GM12878 (cell line): Measurements from ENCODE around the gene EHD4. TPM values are rescaled to one million over a fixed set of nuclear protein-coding genes. Genes with fewer than 3 reads are reported as not detected.

Experiments used
- BACH1 ChIP-seq: fragments of 450-650 bp; IDR thresholded peaks from 2 replicates; pipeline ENCODE4 v1.6.1; 2017; ENCODE audit warnings: mild to moderate bottlenecking, borderline replicate concordance
- CBX5 ChIP-seq: sonication (generic); IDR thresholded peaks from 2 replicates; pipeline ENCODE4 v1.6.1; 2016; ENCODE audit warnings: low read depth, moderate library complexity, mild to moderate bottlenecking, inconsistent platforms
- CHD1 ChIP-seq: IDR thresholded peaks from 2 replicates; pipeline ENCODE4 v1.6.1; 2012; ENCODE audit warnings: low read depth, low read length, improper control_type of control experiment
- KDM1A ChIP-seq: fragments of 200-600 bp; sonication (generic); IDR thresholded peaks from 2 replicates; pipeline ENCODE4 v1.6.1; 2016; ENCODE audit warnings: borderline replicate concordance
- MTA3 ChIP-seq: IDR thresholded peaks from 2 replicates; pipeline ENCODE4 v1.6.1; 2012; ENCODE audit warnings: low read length, inconsistent platforms, borderline replicate concordance
- NR2F1 ChIP-seq: fragments of 450-650 bp; conservative IDR thresholded peaks from 2 replicates; pipeline ENCODE4 v1.6.1; 2017; ENCODE audit warnings: mild to moderate bottlenecking
- RBBP5 ChIP-seq: fragments of 200-600 bp; sonication (generic); conservative IDR thresholded peaks from 2 replicates; pipeline ENCODE4 v1.6.1; 2016
- RUNX3 ChIP-seq: IDR thresholded peaks from 2 replicates; pipeline ENCODE4 v1.6.1; 2012; ENCODE audit warnings: low read length, inconsistent platforms
- STAT3 ChIP-seq: IDR thresholded peaks from 2 replicates; pipeline ENCODE4 v1.6.1; 2011; ENCODE audit warnings: low read depth, low read length, improper control_type of control experiment
- YBX1 ChIP-seq: fragments of 450-650 bp; IDR thresholded peaks from 2 replicates; pipeline ENCODE4 v1.6.1; 2016; ENCODE audit warnings: antibody characterized with exemption
- ZNF384 ChIP-seq: IDR thresholded peaks from 2 replicates; pipeline ENCODE4 v1.6.1; 2012; ENCODE audit warnings: low read depth, mild to moderate bottlenecking, low read length, improper control_type of control experiment, borderline replicate concordance
- ZNF622 ChIP-seq: fragments of 450-650 bp; IDR thresholded peaks from 2 replicates; pipeline ENCODE4 v1.6.1; 2017; ENCODE audit warnings: mild to moderate bottlenecking, inconsistent platforms
- polyA plus RNA-seq, 11 experiments: library from polyadenylated mRNA; depleted of rRNA in 4 of 11; unstranded in 6 of 11; stranded (reverse) in 5 of 11; fragments of >200 nt; fragmentation: Nextera tagmentation in 4 of 11; fragmentation: Illumina TruSeq in 1 of 11; extraction: Ambion mirVana in 4 of 11; extraction: Trizol in 1 of 11; gene quantifications; 1 replicate in 1 of 11; 2 replicates in 10 of 11; pipeline versions ENCODE4 v1.2.1 to v1.2.3, GENCODE V29; 2011 to 2016; ENCODE audit warnings: inconsistent platforms in 2 of 11, missing spikeins in 2 of 11, low read depth in 1 of 11
- total RNA-seq, 4 experiments: library from RNA; depleted of rRNA in 3 of 4; stranded (reverse); fragments of >200 nt in 3 of 4; fragmentation: Illumina TruSeq in 1 of 4; extraction: Trizol in 1 of 4; gene quantifications; 2 replicates each; pipeline versions ENCODE4 v1.2.1 to v1.2.3, GENCODE V29; 2013 to 2021
- TF ChIP-seq, protein P1 (sequence below): fragments of 450-650 bp; formaldehyde crosslinking; IDR thresholded peaks from 2 replicates; pipeline ENCODE4 v1.4.0; 2020; ENCODE audit warnings: mild to moderate bottlenecking, moderate library complexity
- TF ChIP-seq, protein P2 (sequence below): fragments of 450-650 bp; conservative IDR thresholded peaks from 2 replicates; pipeline ENCODE4 v1.6.1; 2017; ENCODE audit warnings: mild to moderate bottlenecking, moderate library complexity
- TF ChIP-seq, protein P3 (sequence below): fragments of 450-650 bp; IDR thresholded peaks from 2 replicates; pipeline ENCODE4 v1.6.1; 2017; ENCODE audit warnings: low read depth, mild to moderate bottlenecking, moderate library complexity
- TF ChIP-seq, protein P4 (sequence below): fragments of 450-650 bp; IDR thresholded peaks from 2 replicates; pipeline ENCODE4 v1.6.1; 2017; ENCODE audit warnings: antibody characterized with exemption, mild to moderate bottlenecking, moderate library complexity
- TF ChIP-seq, protein P5 (sequence below): fragments of 150-350 bp; IDR thresholded peaks from 2 replicates; pipeline ENCODE4 v1.6.1; 2016; ENCODE audit warnings: low read depth, low read length

Gene EHD4
- total and polyA plus RNA-seq, 10 of the 15 experiments (the other 5 are each of a cell fraction or from before 2014, with no cell fraction given), result 4.2 to 62.9 (median 44.7) TPM

DNA sequence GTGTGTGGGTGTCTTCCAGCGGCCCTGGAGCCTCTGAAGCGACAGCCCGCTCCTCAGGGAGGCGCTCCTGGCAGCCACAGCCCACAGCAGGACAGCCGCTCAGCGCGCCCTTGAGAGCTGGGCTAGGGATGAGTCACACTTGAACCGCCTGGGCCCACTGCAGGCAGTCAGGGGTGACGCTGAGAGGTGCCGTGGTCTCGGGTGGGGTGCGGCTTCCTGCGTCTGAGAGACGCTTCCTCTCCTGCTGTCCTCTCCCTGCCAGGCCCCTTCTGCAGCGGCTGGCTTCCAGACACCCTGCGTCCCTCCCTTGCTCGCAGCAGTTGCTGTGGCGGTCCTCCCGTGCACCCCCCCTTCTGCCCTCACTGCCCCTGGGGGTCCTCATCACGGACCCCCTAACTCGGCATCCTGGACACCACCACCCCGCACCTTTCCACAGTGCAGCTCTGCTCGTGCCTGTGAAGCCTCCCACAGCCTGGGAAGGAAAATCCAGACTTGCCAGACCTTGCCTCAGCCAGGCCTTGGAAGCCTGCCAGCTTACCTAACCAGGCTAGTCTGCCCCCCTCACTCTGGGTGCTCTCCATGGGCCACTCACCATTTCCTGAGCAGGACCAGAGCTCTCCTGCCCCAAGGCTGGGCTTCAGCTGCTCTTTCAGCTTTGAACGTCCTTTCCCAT lies 77.4 kb downstream of the EHD4 start (continued):
- TF ChIP-seq, protein P1, sequence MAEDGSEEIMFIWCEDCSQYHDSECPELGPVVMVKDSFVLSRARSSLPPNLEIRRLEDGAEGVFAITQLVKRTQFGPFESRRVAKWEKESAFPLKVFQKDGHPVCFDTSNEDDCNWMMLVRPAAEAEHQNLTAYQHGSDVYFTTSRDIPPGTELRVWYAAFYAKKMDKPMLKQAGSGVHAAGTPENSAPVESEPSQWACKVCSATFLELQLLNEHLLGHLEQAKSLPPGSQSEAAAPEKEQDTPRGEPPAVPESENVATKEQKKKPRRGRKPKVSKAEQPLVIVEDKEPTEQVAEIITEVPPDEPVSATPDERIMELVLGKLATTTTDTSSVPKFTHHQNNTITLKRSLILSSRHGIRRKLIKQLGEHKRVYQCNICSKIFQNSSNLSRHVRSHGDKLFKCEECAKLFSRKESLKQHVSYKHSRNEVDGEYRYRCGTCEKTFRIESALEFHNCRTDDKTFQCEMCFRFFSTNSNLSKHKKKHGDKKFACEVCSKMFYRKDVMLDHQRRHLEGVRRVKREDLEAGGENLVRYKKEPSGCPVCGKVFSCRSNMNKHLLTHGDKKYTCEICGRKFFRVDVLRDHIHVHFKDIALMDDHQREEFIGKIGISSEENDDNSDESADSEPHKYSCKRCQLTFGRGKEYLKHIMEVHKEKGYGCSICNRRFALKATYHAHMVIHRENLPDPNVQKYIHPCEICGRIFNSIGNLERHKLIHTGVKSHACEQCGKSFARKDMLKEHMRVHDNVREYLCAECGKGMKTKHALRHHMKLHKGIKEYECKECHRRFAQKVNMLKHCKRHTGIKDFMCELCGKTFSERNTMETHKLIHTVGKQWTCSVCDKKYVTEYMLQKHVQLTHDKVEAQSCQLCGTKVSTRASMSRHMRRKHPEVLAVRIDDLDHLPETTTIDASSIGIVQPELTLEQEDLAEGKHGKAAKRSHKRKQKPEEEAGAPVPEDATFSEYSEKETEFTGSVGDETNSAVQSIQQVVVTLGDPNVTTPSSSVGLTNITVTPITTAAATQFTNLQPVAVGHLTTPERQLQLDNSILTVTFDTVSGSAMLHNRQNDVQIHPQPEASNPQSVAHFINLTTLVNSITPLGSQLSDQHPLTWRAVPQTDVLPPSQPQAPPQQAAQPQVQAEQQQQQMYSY, result no peak
- TF ChIP-seq, protein P2, sequence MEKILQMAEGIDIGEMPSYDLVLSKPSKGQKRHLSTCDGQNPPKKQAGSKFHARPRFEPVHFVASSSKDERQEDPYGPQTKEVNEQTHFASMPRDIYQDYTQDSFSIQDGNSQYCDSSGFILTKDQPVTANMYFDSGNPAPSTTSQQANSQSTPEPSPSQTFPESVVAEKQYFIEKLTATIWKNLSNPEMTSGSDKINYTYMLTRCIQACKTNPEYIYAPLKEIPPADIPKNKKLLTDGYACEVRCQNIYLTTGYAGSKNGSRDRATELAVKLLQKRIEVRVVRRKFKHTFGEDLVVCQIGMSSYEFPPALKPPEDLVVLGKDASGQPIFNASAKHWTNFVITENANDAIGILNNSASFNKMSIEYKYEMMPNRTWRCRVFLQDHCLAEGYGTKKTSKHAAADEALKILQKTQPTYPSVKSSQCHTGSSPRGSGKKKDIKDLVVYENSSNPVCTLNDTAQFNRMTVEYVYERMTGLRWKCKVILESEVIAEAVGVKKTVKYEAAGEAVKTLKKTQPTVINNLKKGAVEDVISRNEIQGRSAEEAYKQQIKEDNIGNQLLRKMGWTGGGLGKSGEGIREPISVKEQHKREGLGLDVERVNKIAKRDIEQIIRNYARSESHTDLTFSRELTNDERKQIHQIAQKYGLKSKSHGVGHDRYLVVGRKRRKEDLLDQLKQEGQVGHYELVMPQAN, result no peak
- TF ChIP-seq NR2F1, result peak; percentile 37; the same call in 1 of the 2 replicates
- TF ChIP-seq YBX1, result no peak
- TF ChIP-seq CHD1, result no peak
- TF ChIP-seq, protein P3, sequence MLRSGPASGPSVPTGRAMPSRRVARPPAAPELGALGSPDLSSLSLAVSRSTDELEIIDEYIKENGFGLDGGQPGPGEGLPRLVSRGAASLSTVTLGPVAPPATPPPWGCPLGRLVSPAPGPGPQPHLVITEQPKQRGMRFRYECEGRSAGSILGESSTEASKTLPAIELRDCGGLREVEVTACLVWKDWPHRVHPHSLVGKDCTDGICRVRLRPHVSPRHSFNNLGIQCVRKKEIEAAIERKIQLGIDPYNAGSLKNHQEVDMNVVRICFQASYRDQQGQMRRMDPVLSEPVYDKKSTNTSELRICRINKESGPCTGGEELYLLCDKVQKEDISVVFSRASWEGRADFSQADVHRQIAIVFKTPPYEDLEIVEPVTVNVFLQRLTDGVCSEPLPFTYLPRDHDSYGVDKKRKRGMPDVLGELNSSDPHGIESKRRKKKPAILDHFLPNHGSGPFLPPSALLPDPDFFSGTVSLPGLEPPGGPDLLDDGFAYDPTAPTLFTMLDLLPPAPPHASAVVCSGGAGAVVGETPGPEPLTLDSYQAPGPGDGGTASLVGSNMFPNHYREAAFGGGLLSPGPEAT, result no peak
- TF ChIP-seq, protein P4, sequence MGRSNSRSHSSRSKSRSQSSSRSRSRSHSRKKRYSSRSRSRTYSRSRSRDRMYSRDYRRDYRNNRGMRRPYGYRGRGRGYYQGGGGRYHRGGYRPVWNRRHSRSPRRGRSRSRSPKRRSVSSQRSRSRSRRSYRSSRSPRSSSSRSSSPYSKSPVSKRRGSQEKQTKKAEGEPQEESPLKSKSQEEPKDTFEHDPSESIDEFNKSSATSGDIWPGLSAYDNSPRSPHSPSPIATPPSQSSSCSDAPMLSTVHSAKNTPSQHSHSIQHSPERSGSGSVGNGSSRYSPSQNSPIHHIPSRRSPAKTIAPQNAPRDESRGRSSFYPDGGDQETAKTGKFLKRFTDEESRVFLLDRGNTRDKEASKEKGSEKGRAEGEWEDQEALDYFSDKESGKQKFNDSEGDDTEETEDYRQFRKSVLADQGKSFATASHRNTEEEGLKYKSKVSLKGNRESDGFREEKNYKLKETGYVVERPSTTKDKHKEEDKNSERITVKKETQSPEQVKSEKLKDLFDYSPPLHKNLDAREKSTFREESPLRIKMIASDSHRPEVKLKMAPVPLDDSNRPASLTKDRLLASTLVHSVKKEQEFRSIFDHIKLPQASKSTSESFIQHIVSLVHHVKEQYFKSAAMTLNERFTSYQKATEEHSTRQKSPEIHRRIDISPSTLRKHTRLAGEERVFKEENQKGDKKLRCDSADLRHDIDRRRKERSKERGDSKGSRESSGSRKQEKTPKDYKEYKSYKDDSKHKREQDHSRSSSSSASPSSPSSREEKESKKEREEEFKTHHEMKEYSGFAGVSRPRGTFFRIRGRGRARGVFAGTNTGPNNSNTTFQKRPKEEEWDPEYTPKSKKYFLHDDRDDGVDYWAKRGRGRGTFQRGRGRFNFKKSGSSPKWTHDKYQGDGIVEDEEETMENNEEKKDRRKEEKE, result no peak
- no peak for TF ChIP-seq MTA3
- no peak for TF ChIP-seq RBBP5
- no peak for TF ChIP-seq STAT3
- no peak for TF ChIP-seq ZNF622
- no peak for TF ChIP-seq ZNF384
- TF ChIP-seq KDM1A, result no peak
- TF ChIP-seq, protein P5, sequence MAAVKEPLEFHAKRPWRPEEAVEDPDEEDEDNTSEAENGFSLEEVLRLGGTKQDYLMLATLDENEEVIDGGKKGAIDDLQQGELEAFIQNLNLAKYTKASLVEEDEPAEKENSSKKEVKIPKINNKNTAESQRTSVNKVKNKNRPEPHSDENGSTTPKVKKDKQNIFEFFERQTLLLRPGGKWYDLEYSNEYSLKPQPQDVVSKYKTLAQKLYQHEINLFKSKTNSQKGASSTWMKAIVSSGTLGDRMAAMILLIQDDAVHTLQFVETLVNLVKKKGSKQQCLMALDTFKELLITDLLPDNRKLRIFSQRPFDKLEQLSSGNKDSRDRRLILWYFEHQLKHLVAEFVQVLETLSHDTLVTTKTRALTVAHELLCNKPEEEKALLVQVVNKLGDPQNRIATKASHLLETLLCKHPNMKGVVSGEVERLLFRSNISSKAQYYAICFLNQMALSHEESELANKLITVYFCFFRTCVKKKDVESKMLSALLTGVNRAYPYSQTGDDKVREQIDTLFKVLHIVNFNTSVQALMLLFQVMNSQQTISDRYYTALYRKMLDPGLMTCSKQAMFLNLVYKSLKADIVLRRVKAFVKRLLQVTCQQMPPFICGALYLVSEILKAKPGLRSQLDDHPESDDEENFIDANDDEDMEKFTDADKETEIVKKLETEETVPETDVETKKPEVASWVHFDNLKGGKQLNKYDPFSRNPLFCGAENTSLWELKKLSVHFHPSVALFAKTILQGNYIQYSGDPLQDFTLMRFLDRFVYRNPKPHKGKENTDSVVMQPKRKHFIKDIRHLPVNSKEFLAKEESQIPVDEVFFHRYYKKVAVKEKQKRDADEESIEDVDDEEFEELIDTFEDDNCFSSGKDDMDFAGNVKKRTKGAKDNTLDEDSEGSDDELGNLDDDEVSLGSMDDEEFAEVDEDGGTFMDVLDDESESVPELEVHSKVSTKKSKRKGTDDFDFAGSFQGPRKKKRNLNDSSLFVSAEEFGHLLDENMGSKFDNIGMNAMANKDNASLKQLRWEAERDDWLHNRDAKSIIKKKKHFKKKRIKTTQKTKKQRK, result no peak
- TF ChIP-seq BACH1, result peak; percentile 94
- no peak for TF ChIP-seq CBX5
- TF ChIP-seq RUNX3, result peak; percentile 68
